ENCODE measurements around the gene SPRED2. TPM values are rescaled to one million over a fixed set of nuclear protein-coding genes. Genes with fewer than 3 reads are reported as not detected.
A peak's percentile ranks its signal among the peaks of the same experiment; 100 is the strongest.

SPRED2 gene
- total RNA-seq, 1 donor from 2014 or later: 18.4 TPM

DNA sequence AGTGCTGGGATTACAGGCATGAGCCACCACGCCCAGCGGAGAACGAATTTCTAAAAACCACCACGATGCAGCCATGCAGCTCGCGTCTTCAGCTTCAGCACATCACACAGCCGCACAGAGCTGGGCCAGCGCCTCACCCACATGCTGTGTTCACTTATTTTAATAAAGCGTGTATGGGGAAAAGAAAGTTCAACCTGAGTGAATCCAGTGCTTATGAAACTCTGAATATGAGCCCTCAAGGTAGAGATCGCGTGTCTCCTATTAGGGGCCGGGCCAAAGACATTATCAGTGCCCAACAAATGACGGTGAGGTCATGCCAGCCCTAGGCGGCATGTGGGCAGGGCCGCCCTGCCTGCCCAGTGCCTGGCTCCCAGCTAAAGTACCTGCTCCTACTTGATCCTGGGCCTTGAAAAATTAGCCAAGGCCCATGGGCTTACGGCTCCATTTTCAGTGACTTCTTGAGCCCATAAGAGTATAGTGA lies 44.3 kb downstream of the SPRED2 start:
- intact Hi-C loops (cut with DNase I): no loop called here

DNA sequence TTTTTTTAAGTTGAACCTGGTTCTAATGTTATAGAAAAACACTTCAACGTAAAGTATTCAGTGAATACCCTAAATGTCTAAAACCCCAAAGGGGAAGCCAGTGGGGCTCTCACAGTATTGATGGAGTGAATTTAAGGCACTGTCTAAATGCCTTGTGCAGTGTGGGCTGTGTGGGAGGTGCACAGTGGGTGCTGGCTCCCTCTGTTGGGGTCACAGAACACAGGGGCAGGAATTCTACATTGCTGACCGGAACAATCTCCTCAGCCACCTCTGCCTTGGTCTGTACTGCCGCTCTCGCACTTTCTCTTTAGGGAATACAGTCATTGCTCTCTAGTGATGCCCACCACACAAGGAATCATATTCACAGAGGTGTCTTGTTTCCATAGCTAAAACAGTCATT lies 45.4 kb downstream of the SPRED2 start:
- Histone ChIP-seq H3K27ac (no peak overlapping the region), H3K4me3 (no peak overlapping the region), H3K27me3 (no peaks in the 10 kb centered on the region), H3K9me3 (no peaks in the 10 kb centered on the region), H3K4me1 (peaks cover 69% of the 10 kb centered on the region), H3K36me3 (no peaks in the 10 kb centered on the region)
- no peak for DNase-seq (ENCODE audit: extremely low spot score in 2 of 2)
- TF ChIP-seq, protein P1, sequence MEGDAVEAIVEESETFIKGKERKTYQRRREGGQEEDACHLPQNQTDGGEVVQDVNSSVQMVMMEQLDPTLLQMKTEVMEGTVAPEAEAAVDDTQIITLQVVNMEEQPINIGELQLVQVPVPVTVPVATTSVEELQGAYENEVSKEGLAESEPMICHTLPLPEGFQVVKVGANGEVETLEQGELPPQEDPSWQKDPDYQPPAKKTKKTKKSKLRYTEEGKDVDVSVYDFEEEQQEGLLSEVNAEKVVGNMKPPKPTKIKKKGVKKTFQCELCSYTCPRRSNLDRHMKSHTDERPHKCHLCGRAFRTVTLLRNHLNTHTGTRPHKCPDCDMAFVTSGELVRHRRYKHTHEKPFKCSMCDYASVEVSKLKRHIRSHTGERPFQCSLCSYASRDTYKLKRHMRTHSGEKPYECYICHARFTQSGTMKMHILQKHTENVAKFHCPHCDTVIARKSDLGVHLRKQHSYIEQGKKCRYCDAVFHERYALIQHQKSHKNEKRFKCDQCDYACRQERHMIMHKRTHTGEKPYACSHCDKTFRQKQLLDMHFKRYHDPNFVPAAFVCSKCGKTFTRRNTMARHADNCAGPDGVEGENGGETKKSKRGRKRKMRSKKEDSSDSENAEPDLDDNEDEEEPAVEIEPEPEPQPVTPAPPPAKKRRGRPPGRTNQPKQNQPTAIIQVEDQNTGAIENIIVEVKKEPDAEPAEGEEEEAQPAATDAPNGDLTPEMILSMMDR (IDR thresholded peaks at IDR 0.05): no peak
- no peak for TF ChIP-seq POLR2AphosphoS5 (IDR thresholded peaks at IDR 0.05; ENCODE audit: insufficient read depth in 1 of 2, low read depth in 1 of 2)
- TF ChIP-seq POLR2A (IDR thresholded peaks at IDR 0.05): no peak
- intact Hi-C loops (cut with DNase I): no loop called here

More for the DNA sequence above, 44.3 kb downstream of the SPRED2 start:
- Histone ChIP-seq H3K27me3 (no peaks in the 10 kb centered on the region), H3K9me3 (no peaks in the 10 kb centered on the region), H3K27ac (no peak overlapping the region), H3K4me3 (no peak overlapping the region), H3K4me1 (peaks cover 63% of the 10 kb centered on the region), H3K36me3 (no peaks in the 10 kb centered on the region)
- TF ChIP-seq POLR2A (IDR thresholded peaks at IDR 0.05) (no peak), POLR2AphosphoS5 (IDR thresholded peaks at IDR 0.05; ENCODE audit: insufficient read depth in 1 of 2, low read depth in 1 of 2) (no peak)
- TF ChIP-seq, protein P1 (IDR thresholded peaks at IDR 0.05): no peak
- DNase-seq (ENCODE audit: extremely low spot score in 2 of 2): no peak

DNA sequence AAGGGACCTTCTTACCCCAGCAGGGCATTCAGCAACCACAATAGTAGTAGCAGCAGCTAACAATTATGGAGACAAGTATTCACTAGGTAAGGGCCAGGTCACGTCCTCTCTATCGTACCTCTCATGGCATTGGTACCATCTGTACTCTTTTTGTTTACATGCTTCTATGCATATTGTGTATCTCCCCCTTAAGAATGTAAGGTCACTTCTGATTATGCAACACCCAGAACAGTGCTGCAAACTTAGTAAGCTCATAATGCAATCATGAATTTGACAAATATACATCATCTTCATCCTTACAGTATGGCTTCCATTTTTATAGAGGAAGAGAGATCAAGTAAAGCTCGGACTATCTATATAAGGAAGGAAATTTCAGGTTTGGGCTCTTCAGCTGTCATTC lies 46.1 kb downstream of the SPRED2 start:
- intact Hi-C loops (cut with DNase I): no loop called here
- no peak overlapping the region for H3K4me3 ChIP-seq
- no peaks in the 10 kb centered on the region for H3K36me3 ChIP-seq
- H3K4me1 ChIP-seq: peaks cover 75% of the 10 kb centered on the region
- no peak overlapping the region for H3K27ac ChIP-seq
- H3K9me3 ChIP-seq: no peaks in the 10 kb centered on the region
- TF ChIP-seq POLR2AphosphoS5 (IDR thresholded peaks at IDR 0.05; ENCODE audit: insufficient read depth in 1 of 2, low read depth in 1 of 2) (no peak), POLR2A (IDR thresholded peaks at IDR 0.05) (no peak)
- TF ChIP-seq, protein P1 (IDR thresholded peaks at IDR 0.05): no peak
- no peak for DNase-seq (ENCODE audit: extremely low spot score in 2 of 2)
- no peaks in the 10 kb centered on the region for H3K27me3 ChIP-seq

DNA sequence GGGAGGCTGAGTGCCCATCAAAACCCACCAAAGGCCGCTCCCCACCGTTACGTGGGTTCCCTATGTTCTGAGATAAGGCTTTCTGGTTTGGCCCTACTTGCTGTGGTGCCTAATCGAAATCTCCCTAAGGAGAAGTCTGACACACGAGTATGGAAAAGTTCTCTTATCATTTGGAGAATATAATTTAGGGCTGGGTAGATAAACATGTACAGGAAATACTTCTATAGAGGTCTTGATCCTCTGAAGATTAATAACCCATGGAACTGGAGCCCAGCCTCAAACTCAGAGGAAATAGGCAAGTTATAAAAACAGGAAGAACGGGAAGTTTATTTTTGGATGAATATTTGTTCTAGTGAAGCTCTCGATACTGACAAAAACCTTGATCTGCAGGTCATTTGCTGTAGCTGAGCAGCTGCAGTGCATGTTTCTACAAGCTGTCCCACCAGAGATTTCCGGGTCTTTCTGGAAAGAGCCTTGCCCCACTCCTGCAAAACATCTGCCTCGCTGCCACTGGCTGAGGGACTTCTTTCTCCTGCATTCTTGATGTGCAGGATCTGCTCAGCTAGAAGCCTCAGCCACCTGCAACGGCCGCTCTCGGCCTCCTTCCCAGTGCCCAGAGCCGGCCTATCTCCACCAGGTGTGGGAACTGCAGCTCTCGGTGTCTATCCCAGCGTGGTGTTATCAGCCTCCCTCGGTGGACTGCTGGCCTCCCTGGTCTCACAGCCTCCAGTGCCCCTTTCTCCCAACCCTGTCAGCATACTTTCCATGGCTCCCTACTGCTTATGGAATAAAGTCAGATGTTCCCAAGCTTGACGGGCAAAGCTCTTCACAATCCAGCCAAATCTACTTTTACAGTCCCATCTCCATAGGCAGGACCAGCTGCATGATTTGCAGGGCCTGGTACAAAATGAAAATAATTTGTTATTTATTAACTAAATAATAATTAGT lies 48.6 kb downstream of the SPRED2 start:
- Histone ChIP-seq H3K36me3 (no peaks in the 10 kb centered on the region), H3K27ac (peak overlapping the region; percentile 75), H3K27me3 (no peaks in the 10 kb centered on the region), H3K4me3 (no peak overlapping the region), H3K9me3 (no peaks in the 10 kb centered on the region), H3K4me1 (peaks cover 78% of the 10 kb centered on the region)
- intact Hi-C loops (cut with DNase I): no loop called here
- peak in 1 of 2 donors; percentile 27 for TF ChIP-seq POLR2AphosphoS5 (IDR thresholded peaks at IDR 0.05; ENCODE audit: insufficient read depth in 1 of 2, low read depth in 1 of 2)
- TF ChIP-seq, protein P1 (IDR thresholded peaks at IDR 0.05): no peak
- DNase-seq (ENCODE audit: extremely low spot score in 2 of 2): no peak

All from vagina (tissue), 2 donors.